CD14-positive monocyte (primary cell): ENCODE results near the gene GNA12. TPM values are rescaled to one million over a fixed set of nuclear protein-coding genes. Genes with fewer than 3 reads are reported as not detected.
"Not testable (repeated sequence)": the region's sequence is repeated elsewhere in the genome, so short reads cannot be mapped to it uniquely, and the experiment has no call there.

Source experiments
- DNase-seq, 3 donors: peaks; one replicate each; pipeline ENCODE4 v3.0.0-alpha.2; 2011 to 2022
- H2AFZ ChIP-seq: 2 replicates; pipeline ENCODE4 v1.6.0; 2012; ENCODE audit warnings: mild to moderate bottlenecking, low read depth, low read length, inconsistent platforms; ENCODE audit not compliant: insufficient read depth, poor library complexity, severe bottlenecking
- H3K27ac ChIP-seq, 2 donors: 1 replicate in 1 of 2; 2 replicates in 1 of 2; pipeline ENCODE4 v1.5.1; 2012 to 2013; ENCODE audit warnings: low read length in 2 of 2, control low read depth in 1 of 2, inconsistent platforms in 1 of 2, low read depth in 1 of 2, mild to moderate bottlenecking in 1 of 2
- H3K27me3 ChIP-seq, 2 donors: one replicate each; pipeline versions ENCODE4 v1.6.0 to v1.6.1; 2011 to 2013; ENCODE audit warnings: low read length in 2 of 2; ENCODE audit not compliant: control insufficient read depth in 2 of 2, insufficient read depth in 2 of 2
- H3K36me3 ChIP-seq, 2 donors: replicated peaks in 1 of 2; 1 replicate in 1 of 2; 2 replicates in 1 of 2; pipeline versions ENCODE4 v1.5.1 to v1.6.1; 2012 to 2013; ENCODE audit warnings: low read length in 2 of 2, control low read depth in 1 of 2, inconsistent platforms in 1 of 2, mild to moderate bottlenecking in 1 of 2; ENCODE audit not compliant: insufficient read depth in 2 of 2, control insufficient read depth in 1 of 2
- H3K4me1 ChIP-seq, 2 donors: 1 replicate in 1 of 2; 2 replicates in 1 of 2; pipeline versions ENCODE4 v1.5.1 to v1.6.1; 2012 to 2013; ENCODE audit warnings: low read length in 2 of 2, control low read depth in 1 of 2, inconsistent platforms in 1 of 2, mild to moderate bottlenecking in 1 of 2, moderate library complexity in 1 of 2; ENCODE audit not compliant: insufficient read depth in 2 of 2, control insufficient read depth in 1 of 2
- H3K4me2 ChIP-seq: replicated peaks from 2 replicates; pipeline ENCODE3; 2012; ENCODE audit warnings: low read length, moderate library complexity, mild to moderate bottlenecking; ENCODE audit not compliant: poor library complexity, severe bottlenecking; ENCODE audit errors: extremely low read depth
- H3K4me3 ChIP-seq, 3 experiments: fragments of 200-600 bp in 1 of 3; sonication (generic) in 1 of 3; replicated peaks in 1 of 3; 1 replicate in 2 of 3; 2 replicates in 1 of 3; pipeline ENCODE4 v1.5.1; 2011 to 2013; ENCODE audit warnings: low read length in 3 of 3, mild to moderate bottlenecking in 3 of 3, control low read depth in 2 of 3, low read depth in 2 of 3, inconsistent platforms in 1 of 3, moderate library complexity in 1 of 3
- H3K79me2 ChIP-seq: 2 replicates; pipeline ENCODE4 v1.6.0; 2012; ENCODE audit warnings: mild to moderate bottlenecking, control low read depth, inconsistent platforms, low read length, moderate library complexity; ENCODE audit not compliant: insufficient read depth
- H3K9ac ChIP-seq: 2 replicates; pipeline ENCODE4 v1.6.0; 2017; ENCODE audit warnings: low read length, mild to moderate bottlenecking; ENCODE audit not compliant: insufficient read depth, poor library complexity, severe bottlenecking
- H3K9me3 ChIP-seq, 2 donors: replicated peaks in 1 of 2; 1 replicate in 1 of 2; 2 replicates in 1 of 2; pipeline versions ENCODE4 v1.5.1 to v1.6.1; 2012 to 2013; ENCODE audit warnings: low read length in 2 of 2, control low read depth in 1 of 2; ENCODE audit not compliant: control insufficient read depth in 1 of 2, insufficient read depth in 1 of 2
- H4K20me1 ChIP-seq: 2 replicates; pipeline ENCODE4 v1.6.0; 2012; ENCODE audit warnings: mild to moderate bottlenecking, low read length, control low read depth, moderate library complexity; ENCODE audit not compliant: insufficient read depth
- H3K27ac Mint-ChIP-seq, 7 donors: one replicate each; pipeline ENCODE4 v1.8.0; 2020; ENCODE audit warnings: mild to moderate bottlenecking in 7 of 7, mixed read lengths in 7 of 7, moderate library complexity in 6 of 7, inconsistent platforms in 2 of 7
- H3K27me3 Mint-ChIP-seq, 3 donors: one replicate each; pipeline ENCODE4 v1.8.0; 2021 to 2022; ENCODE audit warnings: low read depth in 3 of 3, mild to moderate bottlenecking in 3 of 3, mixed read lengths in 3 of 3, moderate library complexity in 3 of 3, inconsistent platforms in 1 of 3
- H3K36me3 Mint-ChIP-seq, 2 donors: one replicate each; pipeline ENCODE4 v1.8.0; 2020; ENCODE audit warnings: mixed read lengths in 2 of 2, inconsistent platforms in 1 of 2, mild to moderate bottlenecking in 1 of 2
- H3K4me1 Mint-ChIP-seq: one replicate; pipeline ENCODE4 v1.8.0; 2020; ENCODE audit warnings: mild to moderate bottlenecking, mixed read lengths
- H3K4me3 Mint-ChIP-seq, 2 donors: one replicate each; pipeline ENCODE4 v1.8.0; 2020; ENCODE audit warnings: mild to moderate bottlenecking in 2 of 2, mixed read lengths in 2 of 2, moderate library complexity in 1 of 2
- H3K9me3 Mint-ChIP-seq, 7 donors: one replicate each; pipeline ENCODE4 v1.8.0; 2020 to 2022; ENCODE audit warnings: mixed read lengths in 7 of 7, mild to moderate bottlenecking in 6 of 7, moderate library complexity in 6 of 7, inconsistent platforms in 2 of 7
- WGBS: methylation state at CpG from one replicate; pipeline ENCODE4 v1.1.5; 2013; ENCODE audit warnings: missing lambda C conversion rate; ENCODE audit not compliant: insufficient coverage; 5-methylcytosine and 5-hydroxymethylcytosine counted together
- intact Hi-C, 2 donors: fragments of 100-400 bp; cut with micrococcal nuclease; formaldehyde crosslinking; loops; one replicate each; pipeline versions ENCODE4 v1.15.0 to v1.15.1; 2023
- polyA plus RNA-seq, 3 donors: library from polyadenylated mRNA; depleted of rRNA in 1 of 3; unstranded in 2 of 3; stranded (reverse) in 1 of 3; fragments of 300-500 nt in 2 of 3; fragments of >200 nt in 1 of 3; fragmentation: Illumina TruSeq in 2 of 3; gene quantifications; 1 replicate in 2 of 3; 2 replicates in 1 of 3; pipeline ENCODE4 v1.2.3, GENCODE V29; 2012 to 2021
- TF ChIP-seq, protein P1 (sequence below): fragments of 200-600 bp; IDR thresholded peaks from one replicate; pipeline ENCODE4 v1.8.0; 2022; ENCODE audit warnings: antibody characterized with exemption, mild to moderate bottlenecking

Gene GNA12
- polyA plus RNA-seq, 3 donors: 3.4 to 25.9 (median 10.6) TPM

DNA sequence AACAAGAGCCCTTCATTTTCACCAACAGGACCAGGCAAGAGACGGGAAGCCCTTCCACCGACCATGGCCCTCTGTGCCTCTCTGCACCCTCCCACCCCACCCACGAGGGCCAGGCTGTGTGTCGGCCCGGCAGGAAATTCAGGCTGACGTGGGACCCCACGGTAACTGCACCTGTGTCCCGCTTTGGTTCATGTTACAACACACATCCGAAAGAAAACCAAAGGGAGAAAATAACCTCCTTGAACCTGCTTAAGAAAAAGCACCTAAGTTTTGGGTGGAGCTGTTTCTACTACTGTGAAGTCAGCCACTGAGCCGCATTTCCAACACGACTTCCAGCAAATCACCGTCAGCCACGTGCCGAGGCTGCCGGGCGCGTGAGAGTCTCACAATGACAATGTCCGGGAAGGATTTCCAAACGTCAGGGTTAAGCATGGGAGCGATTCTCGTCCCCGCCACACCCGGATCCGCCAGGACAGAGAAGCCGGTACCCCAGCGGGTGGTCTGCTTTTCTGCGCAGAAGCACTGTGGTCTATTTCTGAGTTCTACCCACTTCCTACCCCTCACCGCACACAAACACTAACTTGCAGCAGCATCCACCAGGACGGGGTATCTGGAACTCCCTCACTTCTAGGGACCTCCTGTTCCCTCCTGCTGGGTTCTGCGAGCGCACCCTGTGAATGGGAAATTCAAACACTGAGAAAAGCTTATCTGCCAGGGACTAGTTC, 119.5 kb downstream of the GNA12 start:
- DNase-seq: no peak

DNA sequence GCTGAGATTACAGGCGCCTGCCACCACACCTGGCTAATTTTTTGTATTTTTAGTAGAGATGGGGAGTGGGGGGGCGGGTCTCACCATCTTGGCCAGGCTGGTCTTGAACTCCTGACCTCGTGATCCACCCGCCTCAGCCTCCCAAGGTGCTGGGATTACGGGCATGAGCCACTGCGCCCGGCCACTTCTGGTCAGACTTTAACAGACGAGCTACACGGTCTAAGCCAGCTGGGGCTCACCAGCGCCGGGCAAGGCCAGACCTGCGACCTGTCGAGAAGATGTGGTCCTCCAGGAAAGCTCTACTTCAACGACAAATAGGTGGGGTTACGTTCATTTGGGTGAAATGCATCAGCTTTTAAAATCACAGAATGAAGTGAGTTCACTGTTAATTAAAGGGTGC, 120.1 kb downstream of the GNA12 start:
- DNase-seq, H3K9me3 ChIP-seq, H3K27me3 ChIP-seq, H3K27ac ChIP-seq, H3K9ac ChIP-seq, H3K9me3 Mint-ChIP-seq, H4K20me1 ChIP-seq, H3K4me2 ChIP-seq, H3K4me3 ChIP-seq, H3K79me2 ChIP-seq, H2AFZ ChIP-seq, H3K4me3 Mint-ChIP-seq: not testable (repeated sequence)
- intact Hi-C loops: loop anchor here in 1 of 2 donors (5.0 kb wide), 1 partner anchor 118 kb away; the partner anchor contains the start of gene GNA12
- Histone ChIP-seq H3K36me3 (peaks cover 9 to 14% of the 10 kb centered on the region in 2 donors), H3K4me1 (peaks cover 22 to 28% of the 10 kb centered on the region in 2 donors)
- WGBS: over 99% methylated on average over 10 of the region's 15 CpGs
- H3K27ac Mint-ChIP-seq: peak overlapping the region in 1 of 7 donors; percentile 46
- H3K4me1 Mint-ChIP-seq: peaks cover 23% of the 10 kb centered on the region
- H3K36me3 Mint-ChIP-seq: peaks cover 49% of the 10 kb centered on the region in 2 donors
- peaks cover 10 to 13% (median 11%) of the 10 kb centered on the region in 3 donors for H3K27me3 Mint-ChIP-seq

More for the DNA sequence above, 119.5 kb downstream of the GNA12 start:
- Histone ChIP-seq H3K79me2 (no peaks in the 10 kb centered on the region), H3K4me2 (no peak overlapping the region), H2AFZ (no peak overlapping the region), H3K36me3 (peaks cover 9 to 14% of the 10 kb centered on the region in 2 donors), H3K27me3 (no peaks in the 10 kb centered on the region), H3K4me1 (peaks cover 28 to 31% of the 10 kb centered on the region in 2 donors), H3K9ac (no peak overlapping the region), H4K20me1 (no peaks in the 10 kb centered on the region), H3K27ac (no peak overlapping the region), H3K9me3 (no peaks in the 10 kb centered on the region), H3K4me3 (no peak overlapping the region)
- Mint-ChIP-seq H3K27me3 (peaks cover 7 to 10% (median 8%) of the 10 kb centered on the region in 3 donors), H3K4me3 (no peak overlapping the region), H3K9me3 (peaks cover 0 to 3% (median 0%) of the 10 kb centered on the region in 7 donors), H3K36me3 (peaks cover 52 to 53% of the 10 kb centered on the region in 2 donors), H3K4me1 (peaks cover 27% of the 10 kb centered on the region), H3K27ac (peak overlapping the region in 3 of 7 donors; percentile 4 to 46 (median 33))
- 89% methylated on average over 14 of the region's 31 CpGs for WGBS
- TF ChIP-seq, protein P1, sequence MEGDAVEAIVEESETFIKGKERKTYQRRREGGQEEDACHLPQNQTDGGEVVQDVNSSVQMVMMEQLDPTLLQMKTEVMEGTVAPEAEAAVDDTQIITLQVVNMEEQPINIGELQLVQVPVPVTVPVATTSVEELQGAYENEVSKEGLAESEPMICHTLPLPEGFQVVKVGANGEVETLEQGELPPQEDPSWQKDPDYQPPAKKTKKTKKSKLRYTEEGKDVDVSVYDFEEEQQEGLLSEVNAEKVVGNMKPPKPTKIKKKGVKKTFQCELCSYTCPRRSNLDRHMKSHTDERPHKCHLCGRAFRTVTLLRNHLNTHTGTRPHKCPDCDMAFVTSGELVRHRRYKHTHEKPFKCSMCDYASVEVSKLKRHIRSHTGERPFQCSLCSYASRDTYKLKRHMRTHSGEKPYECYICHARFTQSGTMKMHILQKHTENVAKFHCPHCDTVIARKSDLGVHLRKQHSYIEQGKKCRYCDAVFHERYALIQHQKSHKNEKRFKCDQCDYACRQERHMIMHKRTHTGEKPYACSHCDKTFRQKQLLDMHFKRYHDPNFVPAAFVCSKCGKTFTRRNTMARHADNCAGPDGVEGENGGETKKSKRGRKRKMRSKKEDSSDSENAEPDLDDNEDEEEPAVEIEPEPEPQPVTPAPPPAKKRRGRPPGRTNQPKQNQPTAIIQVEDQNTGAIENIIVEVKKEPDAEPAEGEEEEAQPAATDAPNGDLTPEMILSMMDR: no peak
- intact Hi-C loops: loop anchor here (5.0 kb wide), 2 partner anchors 43 to 118 kb away; partner anchors contain the start of gene GNA12 (in 1 of the 2)
